ENCODE measurements around the gene CPNE1. TPM values are rescaled to one million over a fixed set of nuclear protein-coding genes. Genes with fewer than 3 reads are reported as not detected.

The CPNE1 gene
- total and polyA plus RNA-seq, 10 of the 15 experiments (the other 5 are each of a cell fraction or from before 2014, with no cell fraction given) = 84.9 to 209 (median 146) TPM

- TF ChIP-seq ZNF687 (IDR thresholded peaks at IDR 0.05) (no peak), SP1 (IDR thresholded peaks at IDR 0.05; ENCODE audit: low read depth, low read length) (no peak), RB1 (IDR thresholded peaks at IDR 0.05; ENCODE audit: borderline replicate concordance) (no peak), RCOR1 (conservative IDR thresholded peaks at IDR 0.05; ENCODE audit: low read depth, low read length) (no peak), IRF4 (IDR thresholded peaks at IDR 0.05; ENCODE audit: low read depth, low read length) (no peak), BHLHE40 (IDR thresholded peaks at IDR 0.05; ENCODE audit: borderline replicate concordance in 1 of 2, low read depth in 2 of 2, low read length in 1 of 2) (no peak)
- TF ChIP-seq, protein P1, sequence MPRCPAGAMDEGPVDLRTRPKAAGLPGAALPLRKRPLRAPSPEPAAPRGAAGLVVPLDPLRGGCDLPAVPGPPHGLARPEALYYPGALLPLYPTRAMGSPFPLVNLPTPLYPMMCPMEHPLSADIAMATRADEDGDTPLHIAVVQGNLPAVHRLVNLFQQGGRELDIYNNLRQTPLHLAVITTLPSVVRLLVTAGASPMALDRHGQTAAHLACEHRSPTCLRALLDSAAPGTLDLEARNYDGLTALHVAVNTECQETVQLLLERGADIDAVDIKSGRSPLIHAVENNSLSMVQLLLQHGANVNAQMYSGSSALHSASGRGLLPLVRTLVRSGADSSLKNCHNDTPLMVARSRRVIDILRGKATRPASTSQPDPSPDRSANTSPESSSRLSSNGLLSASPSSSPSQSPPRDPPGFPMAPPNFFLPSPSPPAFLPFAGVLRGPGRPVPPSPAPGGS (IDR thresholded peaks at IDR 0.05; ENCODE audit: borderline replicate concordance, insufficient read depth, low read depth, low read length, poor library complexity, severe bottlenecking) = no peak
Observed at GRCh38 chr20:35661908-35662307, 2.8 kb downstream of the CPNE1 start (continued).

All from GM12878 (cell line).